ENCODE measurements around the gene NOTO.

DNA sequence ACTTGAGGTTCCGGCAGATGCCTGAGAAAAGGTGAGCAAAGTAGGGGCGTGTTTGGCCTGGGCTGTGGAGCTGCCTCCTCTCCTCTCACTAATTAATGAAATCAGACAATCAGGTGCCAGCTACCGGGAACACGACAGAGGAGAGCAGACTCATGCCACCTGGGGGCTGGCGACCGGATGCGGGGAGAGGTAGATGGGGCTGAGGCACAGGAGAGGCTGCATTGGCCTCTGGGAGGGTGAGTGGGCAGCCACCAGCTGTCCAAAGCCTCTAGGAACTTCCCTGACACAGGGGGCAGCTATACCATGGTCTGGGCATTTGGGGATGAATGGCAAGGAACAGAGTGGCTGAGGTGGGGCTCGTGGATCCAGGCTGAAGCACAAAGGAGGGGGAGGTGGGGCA, 56.9 kb downstream of the NOTO start:
- TF ChIP-seq, protein P1, sequence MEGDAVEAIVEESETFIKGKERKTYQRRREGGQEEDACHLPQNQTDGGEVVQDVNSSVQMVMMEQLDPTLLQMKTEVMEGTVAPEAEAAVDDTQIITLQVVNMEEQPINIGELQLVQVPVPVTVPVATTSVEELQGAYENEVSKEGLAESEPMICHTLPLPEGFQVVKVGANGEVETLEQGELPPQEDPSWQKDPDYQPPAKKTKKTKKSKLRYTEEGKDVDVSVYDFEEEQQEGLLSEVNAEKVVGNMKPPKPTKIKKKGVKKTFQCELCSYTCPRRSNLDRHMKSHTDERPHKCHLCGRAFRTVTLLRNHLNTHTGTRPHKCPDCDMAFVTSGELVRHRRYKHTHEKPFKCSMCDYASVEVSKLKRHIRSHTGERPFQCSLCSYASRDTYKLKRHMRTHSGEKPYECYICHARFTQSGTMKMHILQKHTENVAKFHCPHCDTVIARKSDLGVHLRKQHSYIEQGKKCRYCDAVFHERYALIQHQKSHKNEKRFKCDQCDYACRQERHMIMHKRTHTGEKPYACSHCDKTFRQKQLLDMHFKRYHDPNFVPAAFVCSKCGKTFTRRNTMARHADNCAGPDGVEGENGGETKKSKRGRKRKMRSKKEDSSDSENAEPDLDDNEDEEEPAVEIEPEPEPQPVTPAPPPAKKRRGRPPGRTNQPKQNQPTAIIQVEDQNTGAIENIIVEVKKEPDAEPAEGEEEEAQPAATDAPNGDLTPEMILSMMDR (IDR thresholded peaks at IDR 0.05) = no peak
- no peak for TF ChIP-seq POLR2A (IDR thresholded peaks at IDR 0.05)
